GM10248 (cell line): ENCODE measurements around the gene TMPO.
"Not testable (repeated sequence)": the region's sequence is repeated elsewhere in the genome, so short reads cannot be mapped to it uniquely, and the experiment has no call there.

Experiments used
- CTCF ChIA-PET: fragments of 300-600 bp; sonication (Branson Sonifier 250); formaldehyde crosslinking; extraction: SDS; loops from one replicate; lab custom pipeline; 2021; ENCODE audit warnings: antibody characterized with exemption; lab: Yijun Ruan, JAX
- POLR2A ChIA-PET: fragments of 350-650 bp; sonication (Branson Sonifier 250); formaldehyde crosslinking; extraction: SDS; loops from one replicate; lab custom pipeline; 2020; ENCODE audit warnings: antibody characterized with exemption; lab: Yijun Ruan, JAX
- DNase-seq: peaks from one replicate; pipeline ENCODE4 v3.0.0; 2012; ENCODE audit errors: extremely low spot score
- CTCF ChIP-seq: IDR thresholded peaks from 2 replicates; pipeline ENCODE4 v1.5.1; 2012; ENCODE audit warnings: mild to moderate bottlenecking, low read depth; ENCODE audit errors: extremely low read depth, missing control alignments, control extremely low read depth

The TMPO gene

GRCh38 chr12:98471085-98471484 lies 44.3 kb upstream of the TMPO start:
- DNase-seq, result no peak
- ChIA-PET POLR2A (no interaction called here), CTCF (interaction anchor here (1.1 to 2.3 kb wide), 5 partner anchors 9 to 571 kb away, joined by 3 to 13 read pairs (median 6); no protein-coding TSS in a partner anchor)

GRCh38 chr12:98475565-98475908 lies 39.9 kb upstream of the TMPO start:
- ChIA-PET CTCF (interaction anchor here (1.1 to 1.4 kb wide), 2 partner anchors 9 to 18 kb away, joined by 3 to 4 read pairs; no protein-coding TSS in a partner anchor), POLR2A (no interaction called here)
- TF ChIP-seq CTCF, result no peak
- no peak for DNase-seq

More at GRCh38 chr12:98471085-98471484, 44.3 kb upstream of the TMPO start:
- TF ChIP-seq CTCF, result no peak

DNA sequence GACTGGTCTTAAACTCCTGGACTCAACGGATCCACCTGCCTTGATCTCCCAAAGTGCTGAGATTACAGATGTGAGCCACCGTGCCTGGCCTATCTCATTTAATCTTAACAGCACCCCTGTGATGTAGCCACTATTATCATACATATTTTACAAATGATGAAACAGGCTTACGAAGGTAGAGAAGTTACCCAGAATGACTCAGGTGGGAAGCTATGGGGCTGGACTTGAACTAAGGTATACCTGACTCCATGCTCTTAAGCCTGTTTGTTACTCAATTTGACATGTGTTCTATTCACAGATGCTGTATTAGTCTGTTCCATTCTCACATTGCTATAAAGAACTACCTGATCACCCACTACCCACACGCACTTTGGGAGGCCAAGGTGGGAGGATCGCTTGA lies 36.8 kb upstream of the TMPO start:
- no peak for DNase-seq
- TF ChIP-seq CTCF, result no peak
- CTCF ChIA-PET, result interaction anchor here (1.0 to 2.2 kb wide), 4 partner anchors 9 to 13 kb away, joined by 3 to 9 read pairs (median 4); no protein-coding TSS in a partner anchor
- POLR2A ChIA-PET, result no interaction called here

GRCh38 chr12:98483621-98484503 lies 31.5 kb upstream of the TMPO start:
- ChIA-PET POLR2A (no interaction called here), CTCF (interaction anchor here (0.9 to 1.8 kb wide), 2 partner anchors 8 to 13 kb away, joined by 4 to 6 read pairs; no protein-coding TSS in a partner anchor)
- DNase-seq, result no peak
- TF ChIP-seq CTCF, result no peak

- no peak for TF ChIP-seq CTCF
- ChIA-PET CTCF (interaction anchor here (1.0 kb wide), 1 partner anchor 11 kb away, joined by 3 read pairs; no protein-coding TSS in a partner anchor), POLR2A (interaction anchor here (0.7 kb wide), 1 partner anchor 30 kb away, joined by 3 read pairs; no protein-coding TSS in a partner anchor)
- no peak for DNase-seq
Observed at GRCh38 chr12:98485792-98486340, 29.5 kb upstream of the TMPO start.

DNA sequence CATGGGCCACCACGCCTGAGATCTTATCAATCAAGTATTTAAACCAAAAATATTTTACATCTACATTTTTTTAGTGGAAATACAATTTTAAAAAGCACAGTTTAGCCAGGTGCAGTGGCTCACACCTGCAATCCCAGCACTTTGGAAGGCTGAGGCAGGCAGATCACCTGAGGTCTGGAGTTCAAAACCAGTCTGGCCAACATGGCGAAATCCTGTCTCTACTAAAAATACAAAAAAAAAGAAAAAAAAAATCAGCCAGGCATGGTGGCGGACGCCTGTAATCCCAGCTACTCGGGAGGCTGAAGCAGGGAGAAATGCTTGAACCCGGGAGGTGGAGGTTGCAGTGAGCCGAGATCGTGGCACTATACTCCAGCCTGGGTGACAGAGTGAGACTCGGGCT lies 27.0 kb upstream of the TMPO start:
- CTCF ChIA-PET, result interaction anchor here (6.1 kb wide), 1 partner anchor 27 kb away, joined by 55 read pairs; the partner anchor contains the start of gene TMPO
- DNase-seq, POLR2A ChIA-PET: not testable (repeated sequence)
